Esophagus squamous epithelium (tissue), 5 donors: ENCODE results near the gene FRMD4A. TPM values are rescaled to one million over a fixed set of nuclear protein-coding genes. Genes with fewer than 3 reads are reported as not detected.
"Not testable (repeated sequence)": the region's sequence is repeated elsewhere in the genome, so short reads cannot be mapped to it uniquely, and the experiment has no call there.

ENCODE experiments used
- DNase-seq: peaks from one replicate; lab custom pipeline; 2025; lab: John Stamatoyannopoulos, UW
- H3K27ac ChIP-seq, 4 donors: fragments of 200-600 bp; sonication (generic); one replicate each; pipeline ENCODE4 v1.5.1; 2016 to 2019; ENCODE audit warnings: mild to moderate bottlenecking in 1 of 4
- H3K27me3 ChIP-seq, 4 donors: fragments of 200-600 bp; sonication (generic); 1 replicate in 3 of 4; 2 replicates in 1 of 4; pipeline versions ENCODE4 v1.5.1 to v1.6.0; 2017 to 2021; ENCODE audit warnings: antibody characterized with exemption in 1 of 4
- H3K36me3 ChIP-seq, 3 donors: fragments of 200-600 bp; sonication (generic); one replicate each; pipeline ENCODE4 v1.5.1; 2016 to 2019
- H3K4me1 ChIP-seq, 3 donors: fragments of 200-600 bp; sonication (generic); one replicate each; pipeline ENCODE4 v1.5.1; 2017 to 2019
- H3K4me3 ChIP-seq, 4 donors: fragments of 200-600 bp; sonication (generic); 1 replicate in 3 of 4; 2 replicates in 1 of 4; pipeline ENCODE4 v1.5.1; 2016 to 2019; ENCODE audit warnings: mild to moderate bottlenecking in 2 of 4, moderate library complexity in 1 of 4
- H3K9me3 ChIP-seq, 3 donors: fragments of 200-600 bp; sonication (generic); one replicate each; pipeline ENCODE4 v1.5.1; 2016 to 2019
- CTCF ChIP-seq, 6 experiments: fragments of 450-650 bp in 4 of 6; fragments of 200-600 bp in 2 of 6; sonication (generic) in 2 of 6; IDR thresholded peaks; one replicate each; pipeline ENCODE4 v1.5.1; 2016 to 2019; ENCODE audit warnings: antibody characterized with exemption in 6 of 6, mild to moderate bottlenecking in 4 of 6, moderate library complexity in 4 of 6
- POLR2A ChIP-seq, 4 donors: fragments of 450-650 bp; IDR thresholded peaks; one replicate each; pipeline ENCODE4 v1.6.1; 2017; ENCODE audit warnings: antibody characterized with exemption in 4 of 4, mild to moderate bottlenecking in 4 of 4, moderate library complexity in 3 of 4
- WGBS, 2 donors: methylation state at CpG; one replicate each; pipeline ENCODE4 v1.1.5; 2018; 5-methylcytosine and 5-hydroxymethylcytosine counted together
- intact Hi-C: fragments of 100-400 bp; cut with DNase I; formaldehyde crosslinking; loops from one replicate; pipeline ENCODE4 v1.15.0; 2022
- total RNA-seq, 4 donors: library from RNA; depleted of rRNA; stranded (reverse); fragments of >200 nt; gene quantifications; one replicate each; pipeline ENCODE4 v1.1.0, GENCODE V29; 2016
- donor health status: DM: yes; HTN: yes; CAD: no.

The FRMD4A gene
- total RNA-seq, 4 donors from 2014 or later = 7.3 to 15.3 (median 8.6) TPM

GRCh38 chr10:13769946-13770345 is 560.8 kb downstream of the FRMD4A start:
- intact Hi-C loops = no loop called here
- Histone ChIP-seq H3K9me3 (no peaks in the 10 kb centered on the region), H3K36me3 (no peaks in the 10 kb centered on the region), H3K4me1 (peaks cover 0 to 30% (median 3%) of the 10 kb centered on the region in 3 donors), H3K4me3 (no peak overlapping the region), H3K27me3 (no peaks in the 10 kb centered on the region), H3K27ac (no peak overlapping the region)
- DNase-seq = no peak
- WGBS, 2 donors = 39 to 40% methylated on average over 10 of the region's 10 CpGs
- TF ChIP-seq POLR2A (IDR thresholded peaks at IDR 0.05) = no peak
- TF ChIP-seq CTCF (IDR thresholded peaks at IDR 0.05) = no peak

- no peak overlapping the region for H3K27ac ChIP-seq
- intact Hi-C loops = no loop called here
- no peaks in the 10 kb centered on the region for H3K36me3 ChIP-seq
- no peak for DNase-seq
- H3K9me3 ChIP-seq = no peaks in the 10 kb centered on the region
- TF ChIP-seq CTCF (IDR thresholded peaks at IDR 0.05) = no peak
- no peak for TF ChIP-seq POLR2A (IDR thresholded peaks at IDR 0.05)
- 73 to 100% methylated on average over 1 to 12 of the region's 13 CpGs for WGBS, 2 donors
- H3K27me3 ChIP-seq = no peaks in the 10 kb centered on the region
- no peak overlapping the region for H3K4me3 ChIP-seq
- H3K4me1 ChIP-seq = peaks cover 0 to 17% (median 0%) of the 10 kb centered on the region in 3 donors
These were observed 563.0 kb downstream of the FRMD4A start for GRCh38 chr10:13767676-13768178.

GRCh38 chr10:13767148-13767547 is 563.6 kb downstream of the FRMD4A start:
- H3K36me3 ChIP-seq, H3K27me3 ChIP-seq, H3K4me3 ChIP-seq, H3K27ac ChIP-seq, intact Hi-C loops, H3K9me3 ChIP-seq, DNase-seq: not testable (repeated sequence)
- 78 to 87% methylated on average over 5 of the region's 5 CpGs for WGBS, 2 donors
- H3K4me1 ChIP-seq = peaks cover 0 to 12% (median 0%) of the 10 kb centered on the region in 3 donors

GRCh38 chr10:13765641-13766341 is 564.9 kb downstream of the FRMD4A start:
- DNase-seq = no peak
- Histone ChIP-seq H3K4me1 (peaks cover 0 to 12% (median 0%) of the 10 kb centered on the region in 3 donors), H3K9me3 (no peaks in the 10 kb centered on the region), H3K36me3 (no peaks in the 10 kb centered on the region), H3K27me3 (no peaks in the 10 kb centered on the region), H3K27ac (no peak overlapping the region), H3K4me3 (no peak overlapping the region)
- intact Hi-C loops = no loop called here
- WGBS, 2 donors = 80 to 91% methylated on average over 19 of the region's 19 CpGs
- TF ChIP-seq CTCF (IDR thresholded peaks at IDR 0.05) (no peak), POLR2A (IDR thresholded peaks at IDR 0.05) (no peak)

GRCh38 chr10:13761490-13762091 is 569.1 kb downstream of the FRMD4A start:
- Histone ChIP-seq H3K9me3 (no peaks in the 10 kb centered on the region), H3K4me3 (no peak overlapping the region), H3K27ac (no peak overlapping the region), H3K4me1 (peaks cover 0 to 22% (median 11%) of the 10 kb centered on the region in 3 donors), H3K36me3 (no peaks in the 10 kb centered on the region), H3K27me3 (no peaks in the 10 kb centered on the region)
- WGBS, 2 donors = 73 to 76% methylated on average over 2 of the region's 2 CpGs
- no peak for TF ChIP-seq CTCF (IDR thresholded peaks at IDR 0.05)
- no peak for TF ChIP-seq POLR2A (IDR thresholded peaks at IDR 0.05)
- intact Hi-C loops = no loop called here
- no peak for DNase-seq
